Mesothelial cell of epicardium (in vitro differentiated cells): ENCODE data around the gene IFT25. TPM values are rescaled to one million over a fixed set of nuclear protein-coding genes. Genes with fewer than 3 reads are reported as not detected.

Source experiments
- DNase-seq, 2 experiments: peaks; one replicate each; pipeline ENCODE4 v3.0.0; 2021; ENCODE audit warnings: low spot score in 2 of 2; ENCODE audit not compliant: unreplicated experiment in 2 of 2
- H3K27ac Mint-ChIP-seq: 2 replicates; pipeline ENCODE4 v1.8.0; 2021; ENCODE audit warnings: mixed read lengths
- H3K27me3 Mint-ChIP-seq: 2 replicates; pipeline ENCODE4 v1.8.0; 2021; ENCODE audit warnings: low read depth, mixed read lengths
- H3K36me3 Mint-ChIP-seq: 2 replicates; pipeline ENCODE4 v1.8.0; 2021; ENCODE audit warnings: mixed read lengths
- H3K4me1 Mint-ChIP-seq: 2 replicates; pipeline ENCODE4 v1.8.0; 2021; ENCODE audit warnings: mixed read lengths
- H3K4me3 Mint-ChIP-seq: 2 replicates; pipeline ENCODE4 v1.8.0; 2021; ENCODE audit warnings: mild to moderate bottlenecking, moderate library complexity, mixed read lengths
- H3K9me3 Mint-ChIP-seq: 2 replicates; pipeline ENCODE4 v1.8.0; 2021; ENCODE audit warnings: mixed read lengths
- CTCF ChIP-seq: fragments of 200-600 bp; sonication (generic); IDR thresholded peaks from one replicate; pipeline ENCODE4 v1.5.0; 2021; ENCODE audit warnings: antibody characterized with exemption; ENCODE audit not compliant: unreplicated experiment
- total RNA-seq: library from RNA; stranded (reverse); gene quantifications from 3 replicates; pipeline ENCODE4 v1.2.1, GENCODE V29; 2021

Gene IFT25
- total RNA-seq, 1 donor from 2014 or later = 36.8 TPM

GRCh38 chr1:53871773-53872484 is 73.6 kb downstream of the IFT25 start:
- H3K9me3 Mint-ChIP-seq = no peaks in the 10 kb centered on the region
- no peaks in the 10 kb centered on the region for H3K27me3 Mint-ChIP-seq
- no peak overlapping the region for H3K27ac Mint-ChIP-seq
- no peak for DNase-seq
- peaks cover 41% of the 10 kb centered on the region for H3K36me3 Mint-ChIP-seq
- no peak overlapping the region for H3K4me3 Mint-ChIP-seq
- no peaks in the 10 kb centered on the region for H3K4me1 Mint-ChIP-seq
- TF ChIP-seq CTCF = no peak

Other genes starting within 250 kb of the IFT25 start
- 1.1 to 1.6 TPM (median 1.2 TPM) in 3 replicates for gene GLIS1, start 206.5 kb downstream of the IFT25 start, total RNA-seq
- 19.3 to 21.9 TPM (median 20.6 TPM) in 3 replicates for gene NDC1, start 107.4 kb downstream of the IFT25 start, total RNA-seq
- 29.1 to 30.9 TPM (median 30.2 TPM) in 3 replicates for gene YIPF1, start 55.9 kb downstream of the IFT25 start, total RNA-seq
- not detected in 3 replicates for gene DIO1, start 51.5 kb downstream of the IFT25 start, total RNA-seq
- 42.1 to 43.4 TPM (median 43.2 TPM) in 3 replicates for gene LRRC42, start 651 bp upstream of the IFT25 start, total RNA-seq
- not detected in 3 replicates for gene LDLRAD1, start 72.5 kb upstream of the IFT25 start, total RNA-seq
- 211 to 225 TPM (median 223 TPM) in 3 replicates for gene TMEM59, start 107.5 kb upstream of the IFT25 start, total RNA-seq
- gene TCEANC2, start 107.9 kb upstream of the IFT25 start, total RNA-seq = 6.8 to 9.2 TPM (median 7.8 TPM) in 3 replicates
- not detected in 3 replicates for gene CDCP2, start 207.3 kb upstream of the IFT25 start, total RNA-seq